ENCODE results near the gene DRC7. TPM values are rescaled to one million over a fixed set of nuclear protein-coding genes. Genes with fewer than 3 reads are reported as not detected.
A peak's percentile ranks its signal among the peaks of the same experiment; 100 is the strongest.
"Not testable (repeated sequence)": the region's sequence is repeated elsewhere in the genome, so short reads cannot be mapped to it uniquely, and the experiment has no call there.

DRC7 gene
- total RNA-seq, 1 experiment from 2014 or later: not detected

- no peak for DNase-seq (ENCODE audit: low read depth, low spot score)
- in situ Hi-C loops (cut with HindIII; ENCODE audit: low pct_unique_long_range_greater_than_20kb, low sequenced_read_pairs): no loop called here
These were observed 5.3 kb downstream of the DRC7 start for GRCh38 chr16:57699899-57700298.

GRCh38 chr16:57700781-57701551 lies 6.4 kb downstream of the DRC7 start:
- in situ Hi-C loops (cut with HindIII; ENCODE audit: low pct_unique_long_range_greater_than_20kb, low sequenced_read_pairs): no loop called here
- no peak for DNase-seq (ENCODE audit: low read depth, low spot score)

- no peak for DNase-seq (ENCODE audit: low read depth, low spot score)
- in situ Hi-C loops (cut with HindIII; ENCODE audit: low pct_unique_long_range_greater_than_20kb, low sequenced_read_pairs): no loop called here
These were observed 7.3 kb downstream of the DRC7 start for GRCh38 chr16:57701759-57702371.

- in situ Hi-C loops (cut with HindIII; ENCODE audit: low pct_unique_long_range_greater_than_20kb, low sequenced_read_pairs): no loop called here
- DNase-seq (ENCODE audit: low read depth, low spot score): no peak
These were observed 8.9 kb downstream of the DRC7 start for GRCh38 chr16:57703416-57704010.

- no peak for DNase-seq (ENCODE audit: low read depth, low spot score)
- in situ Hi-C loops (cut with HindIII; ENCODE audit: low pct_unique_long_range_greater_than_20kb, low sequenced_read_pairs): no loop called here
These were observed 9.7 kb downstream of the DRC7 start for GRCh38 chr16:57704011-57704904.

- in situ Hi-C loops (cut with HindIII; ENCODE audit: low pct_unique_long_range_greater_than_20kb, low sequenced_read_pairs): no loop called here
These were observed 10.6 kb downstream of the DRC7 start for GRCh38 chr16:57704905-57705852.

GRCh38 chr16:57706717-57707116 lies 12.1 kb downstream of the DRC7 start:
- in situ Hi-C loops (cut with HindIII; ENCODE audit: low pct_unique_long_range_greater_than_20kb, low sequenced_read_pairs): no loop called here
- no peak for DNase-seq (ENCODE audit: low read depth, low spot score)

More at GRCh38 chr16:57704905-57705852, 10.6 kb downstream of the DRC7 start:
- no peak for DNase-seq (ENCODE audit: low read depth, low spot score)

- DNase-seq (ENCODE audit: low read depth, low spot score): no peak
- in situ Hi-C loops (cut with HindIII; ENCODE audit: low pct_unique_long_range_greater_than_20kb, low sequenced_read_pairs): no loop called here
These were observed 12.7 kb downstream of the DRC7 start for GRCh38 chr16:57707331-57707730.

- DNase-seq (ENCODE audit: low read depth, low spot score): no peak
- in situ Hi-C loops (cut with HindIII; ENCODE audit: low pct_unique_long_range_greater_than_20kb, low sequenced_read_pairs): no loop called here
These were observed 13.6 kb downstream of the DRC7 start for GRCh38 chr16:57708168-57708567.

GRCh38 chr16:57709663-57710062 lies 15.1 kb downstream of the DRC7 start:
- DNase-seq (ENCODE audit: low read depth, low spot score): no peak
- in situ Hi-C loops (cut with HindIII; ENCODE audit: low pct_unique_long_range_greater_than_20kb, low sequenced_read_pairs): no loop called here

- in situ Hi-C loops (cut with HindIII; ENCODE audit: low pct_unique_long_range_greater_than_20kb, low sequenced_read_pairs): no loop called here
- no peak for DNase-seq (ENCODE audit: low read depth, low spot score)
These were observed 16.7 kb downstream of the DRC7 start for GRCh38 chr16:57711346-57711745.

- in situ Hi-C loops (cut with HindIII; ENCODE audit: low pct_unique_long_range_greater_than_20kb, low sequenced_read_pairs): no loop called here
These were observed 17.4 kb downstream of the DRC7 start for GRCh38 chr16:57711993-57712392.

GRCh38 chr16:57712569-57712968 lies 18.0 kb downstream of the DRC7 start:
- in situ Hi-C loops (cut with HindIII; ENCODE audit: low pct_unique_long_range_greater_than_20kb, low sequenced_read_pairs); DNase-seq (ENCODE audit: low read depth, low spot score): not testable (repeated sequence)

More at GRCh38 chr16:57711993-57712392, 17.4 kb downstream of the DRC7 start:
- DNase-seq (ENCODE audit: low read depth, low spot score): no peak

GRCh38 chr16:57713596-57713995 lies 19.0 kb downstream of the DRC7 start:
- no peak for DNase-seq (ENCODE audit: low read depth, low spot score)
- in situ Hi-C loops (cut with HindIII; ENCODE audit: low pct_unique_long_range_greater_than_20kb, low sequenced_read_pairs): no loop called here

- in situ Hi-C loops (cut with HindIII; ENCODE audit: low pct_unique_long_range_greater_than_20kb, low sequenced_read_pairs): no loop called here
- no peak for DNase-seq (ENCODE audit: low read depth, low spot score)
These were observed 19.4 kb downstream of the DRC7 start for GRCh38 chr16:57714047-57714446.

- in situ Hi-C loops (cut with HindIII; ENCODE audit: low pct_unique_long_range_greater_than_20kb, low sequenced_read_pairs): no loop called here
- peak; percentile 70 for DNase-seq (ENCODE audit: low read depth, low spot score)
These were observed 25.6 kb downstream of the DRC7 start for GRCh38 chr16:57720142-57720575.
